C4-2B (cell line): ENCODE results near the gene RNF8.

Experiments used
- CTCF ChIP-seq: fragments of 450-650 bp; conservative IDR thresholded peaks from 2 replicates; pipeline ENCODE4 v1.5.1; 2017; ENCODE audit warnings: mild to moderate bottlenecking
- ZFX ChIP-seq: fragments of 450-650 bp; IDR thresholded peaks from 2 replicates; pipeline ENCODE4 v1.6.1; 2017

DNA sequence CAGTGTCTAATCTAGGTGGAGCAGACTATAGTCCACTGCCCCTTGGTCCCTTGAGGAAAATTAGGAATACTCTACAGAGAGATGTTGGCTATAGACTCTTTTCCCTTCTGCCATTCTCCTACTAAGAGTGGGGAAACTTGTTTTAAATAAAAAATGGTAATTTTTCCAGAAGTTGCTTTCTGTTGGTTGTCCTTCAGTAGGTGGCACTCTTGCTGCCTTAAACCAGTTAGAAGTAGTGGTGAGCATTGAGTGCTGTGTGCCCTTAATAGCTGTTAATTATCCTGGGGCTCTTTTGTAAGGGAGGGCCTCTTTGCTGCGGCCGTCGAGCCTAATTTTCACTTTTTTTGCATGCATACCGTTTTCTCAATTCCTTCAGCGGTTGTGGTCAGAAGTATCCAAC lies 82.0 kb downstream of the RNF8 start:
- TF ChIP-seq CTCF (peak; percentile 10; the same call in 1 of the 2 replicates), ZFX (no peak)
